Neural cell (in vitro differentiated cells): Measurements from ENCODE around the gene PLAAT2.
"Not testable (repeated sequence)": the region's sequence is repeated elsewhere in the genome, so short reads cannot be mapped to it uniquely, and the experiment has no call there.

ENCODE experiments used
- EP300 ChIP-seq: fragments of 450-650 bp; conservative IDR thresholded peaks from 2 replicates; pipeline ENCODE4 v1.6.1; 2014; ENCODE audit warnings: antibody characterized with exemption, mild to moderate bottlenecking, moderate library complexity; ENCODE audit not compliant: poor library complexity, severe bottlenecking
- EZH2 ChIP-seq: fragments of 200-600, 300-800 bp; shearing (Covaris generic), sonication (generic); IDR thresholded peaks from 2 replicates; pipeline ENCODE4 v1.6.1; 2014; ENCODE audit warnings: antibody characterized with exemption, low read length, borderline replicate concordance, mild to moderate bottlenecking; ENCODE audit not compliant: insufficient read depth, poor library complexity, severe bottlenecking
- MXI1 ChIP-seq: fragments of 450-650 bp; conservative IDR thresholded peaks from 2 replicates; pipeline ENCODE4 v1.6.1; 2014; ENCODE audit warnings: antibody characterized with exemption, mild to moderate bottlenecking; ENCODE audit not compliant: poor library complexity, severe bottlenecking
- POLR2AphosphoS5 ChIP-seq: IDR thresholded peaks from 2 replicates; pipeline ENCODE4 v1.6.1; 2012
- SMC3 ChIP-seq: fragments of 450-650 bp; conservative IDR thresholded peaks from 2 replicates; pipeline ENCODE4 v1.6.1; 2014; ENCODE audit warnings: antibody characterized with exemption, mild to moderate bottlenecking, moderate library complexity; ENCODE audit not compliant: poor library complexity
- TAF1 ChIP-seq: IDR thresholded peaks from 2 replicates; pipeline ENCODE4 v1.6.1; 2012; ENCODE audit warnings: low read depth
- TF ChIP-seq, protein P1 (sequence below): fragments of 450-650 bp; IDR thresholded peaks from 2 replicates; pipeline ENCODE4 v1.5.1; 2014; ENCODE audit warnings: antibody characterized with exemption, mild to moderate bottlenecking, moderate library complexity; ENCODE audit not compliant: poor library complexity, severe bottlenecking
- TF ChIP-seq, protein P2 (sequence below): IDR thresholded peaks from 2 replicates; pipeline ENCODE4 v1.6.1; 2012; ENCODE audit warnings: borderline replicate concordance

DNA sequence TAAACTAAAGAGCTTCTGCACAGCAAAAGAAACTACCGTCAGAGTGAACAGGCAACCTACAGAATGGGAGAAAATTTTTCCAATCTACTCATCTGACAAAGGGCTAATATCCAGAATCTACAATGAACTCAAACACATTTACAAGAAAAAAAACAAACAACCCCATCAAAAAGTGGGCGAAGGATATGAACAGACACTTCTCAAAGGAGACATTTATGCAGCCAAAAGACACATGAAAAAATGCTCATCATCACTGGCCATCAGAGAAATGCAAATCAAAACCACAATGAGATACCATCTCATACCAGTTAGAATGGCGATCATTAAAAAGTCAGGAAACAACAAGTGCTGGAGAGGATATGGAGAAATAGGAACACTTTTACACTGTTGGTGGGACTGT, 15.7 kb upstream of the PLAAT2 start:
- TF ChIP-seq, protein P1, sequence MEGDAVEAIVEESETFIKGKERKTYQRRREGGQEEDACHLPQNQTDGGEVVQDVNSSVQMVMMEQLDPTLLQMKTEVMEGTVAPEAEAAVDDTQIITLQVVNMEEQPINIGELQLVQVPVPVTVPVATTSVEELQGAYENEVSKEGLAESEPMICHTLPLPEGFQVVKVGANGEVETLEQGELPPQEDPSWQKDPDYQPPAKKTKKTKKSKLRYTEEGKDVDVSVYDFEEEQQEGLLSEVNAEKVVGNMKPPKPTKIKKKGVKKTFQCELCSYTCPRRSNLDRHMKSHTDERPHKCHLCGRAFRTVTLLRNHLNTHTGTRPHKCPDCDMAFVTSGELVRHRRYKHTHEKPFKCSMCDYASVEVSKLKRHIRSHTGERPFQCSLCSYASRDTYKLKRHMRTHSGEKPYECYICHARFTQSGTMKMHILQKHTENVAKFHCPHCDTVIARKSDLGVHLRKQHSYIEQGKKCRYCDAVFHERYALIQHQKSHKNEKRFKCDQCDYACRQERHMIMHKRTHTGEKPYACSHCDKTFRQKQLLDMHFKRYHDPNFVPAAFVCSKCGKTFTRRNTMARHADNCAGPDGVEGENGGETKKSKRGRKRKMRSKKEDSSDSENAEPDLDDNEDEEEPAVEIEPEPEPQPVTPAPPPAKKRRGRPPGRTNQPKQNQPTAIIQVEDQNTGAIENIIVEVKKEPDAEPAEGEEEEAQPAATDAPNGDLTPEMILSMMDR, result not testable (repeated sequence)
- TF ChIP-seq EZH2, EP300, POLR2AphosphoS5, SMC3, TAF1, MXI1: not testable (repeated sequence)
- TF ChIP-seq, protein P2, sequence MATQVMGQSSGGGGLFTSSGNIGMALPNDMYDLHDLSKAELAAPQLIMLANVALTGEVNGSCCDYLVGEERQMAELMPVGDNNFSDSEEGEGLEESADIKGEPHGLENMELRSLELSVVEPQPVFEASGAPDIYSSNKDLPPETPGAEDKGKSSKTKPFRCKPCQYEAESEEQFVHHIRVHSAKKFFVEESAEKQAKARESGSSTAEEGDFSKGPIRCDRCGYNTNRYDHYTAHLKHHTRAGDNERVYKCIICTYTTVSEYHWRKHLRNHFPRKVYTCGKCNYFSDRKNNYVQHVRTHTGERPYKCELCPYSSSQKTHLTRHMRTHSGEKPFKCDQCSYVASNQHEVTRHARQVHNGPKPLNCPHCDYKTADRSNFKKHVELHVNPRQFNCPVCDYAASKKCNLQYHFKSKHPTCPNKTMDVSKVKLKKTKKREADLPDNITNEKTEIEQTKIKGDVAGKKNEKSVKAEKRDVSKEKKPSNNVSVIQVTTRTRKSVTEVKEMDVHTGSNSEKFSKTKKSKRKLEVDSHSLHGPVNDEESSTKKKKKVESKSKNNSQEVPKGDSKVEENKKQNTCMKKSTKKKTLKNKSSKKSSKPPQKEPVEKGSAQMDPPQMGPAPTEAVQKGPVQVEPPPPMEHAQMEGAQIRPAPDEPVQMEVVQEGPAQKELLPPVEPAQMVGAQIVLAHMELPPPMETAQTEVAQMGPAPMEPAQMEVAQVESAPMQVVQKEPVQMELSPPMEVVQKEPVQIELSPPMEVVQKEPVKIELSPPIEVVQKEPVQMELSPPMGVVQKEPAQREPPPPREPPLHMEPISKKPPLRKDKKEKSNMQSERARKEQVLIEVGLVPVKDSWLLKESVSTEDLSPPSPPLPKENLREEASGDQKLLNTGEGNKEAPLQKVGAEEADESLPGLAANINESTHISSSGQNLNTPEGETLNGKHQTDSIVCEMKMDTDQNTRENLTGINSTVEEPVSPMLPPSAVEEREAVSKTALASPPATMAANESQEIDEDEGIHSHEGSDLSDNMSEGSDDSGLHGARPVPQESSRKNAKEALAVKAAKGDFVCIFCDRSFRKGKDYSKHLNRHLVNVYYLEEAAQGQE, result not testable (repeated sequence)
